Activated naive CD4-positive, alpha-beta T cell treated with anti-CD3 and anti-CD28 coated beads, Interleukin-2, amount 50 U/mL, for 16 hours (primary cell): ENCODE results near the gene FOS.
A peak's percentile ranks its signal among the peaks of the same experiment; 100 is the strongest.
"Not testable (repeated sequence)": the region's sequence is repeated elsewhere in the genome, so short reads cannot be mapped to it uniquely, and the experiment has no call there.

Experiments
- DNase-seq: peaks from one replicate; pipeline ENCODE4 v3.0.0-alpha.2; 2020

FOS gene

DNA sequence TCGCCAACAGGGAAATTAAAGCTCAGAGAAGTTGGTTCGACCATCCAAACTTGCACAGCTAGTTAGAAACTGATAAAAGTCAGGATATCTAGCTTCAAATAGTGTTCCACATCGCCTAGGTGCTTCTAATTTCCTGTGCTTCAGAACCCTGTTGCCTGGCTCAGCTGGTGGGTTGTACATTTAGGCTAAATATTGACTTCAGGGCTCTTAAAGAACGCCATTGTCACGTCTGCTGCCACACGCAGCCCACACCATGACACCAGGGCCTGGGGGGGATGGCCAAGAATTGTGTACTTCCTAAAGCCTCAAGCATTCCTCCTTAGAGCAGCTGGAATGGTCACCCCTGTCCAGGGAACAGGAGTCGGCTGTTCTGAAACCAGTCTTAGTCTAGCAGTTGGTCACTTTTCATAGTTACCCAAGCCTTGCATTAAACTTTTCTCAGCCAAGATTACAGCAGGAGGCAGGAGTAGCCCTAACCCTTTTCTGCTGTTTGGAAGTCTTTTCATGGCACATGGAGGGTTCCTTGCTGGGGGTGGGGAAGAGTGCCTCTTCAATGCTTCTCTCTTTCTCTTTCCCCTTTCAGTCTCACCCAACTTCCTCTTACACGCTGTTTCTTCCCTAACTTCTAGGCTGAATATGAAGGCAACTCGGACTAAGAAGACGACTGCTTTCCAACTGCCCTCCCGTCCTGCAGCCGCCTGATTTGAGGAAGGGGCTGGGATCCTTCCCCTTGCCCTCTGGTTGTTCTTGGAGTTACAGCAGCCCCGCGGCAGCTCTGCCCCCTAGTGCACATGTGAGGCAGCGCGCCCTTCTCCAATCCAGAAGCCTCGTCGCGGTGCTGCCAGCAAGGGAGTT is 17.1 kb downstream of the FOS start:
- DNase-seq = peak; percentile 79

DNA sequence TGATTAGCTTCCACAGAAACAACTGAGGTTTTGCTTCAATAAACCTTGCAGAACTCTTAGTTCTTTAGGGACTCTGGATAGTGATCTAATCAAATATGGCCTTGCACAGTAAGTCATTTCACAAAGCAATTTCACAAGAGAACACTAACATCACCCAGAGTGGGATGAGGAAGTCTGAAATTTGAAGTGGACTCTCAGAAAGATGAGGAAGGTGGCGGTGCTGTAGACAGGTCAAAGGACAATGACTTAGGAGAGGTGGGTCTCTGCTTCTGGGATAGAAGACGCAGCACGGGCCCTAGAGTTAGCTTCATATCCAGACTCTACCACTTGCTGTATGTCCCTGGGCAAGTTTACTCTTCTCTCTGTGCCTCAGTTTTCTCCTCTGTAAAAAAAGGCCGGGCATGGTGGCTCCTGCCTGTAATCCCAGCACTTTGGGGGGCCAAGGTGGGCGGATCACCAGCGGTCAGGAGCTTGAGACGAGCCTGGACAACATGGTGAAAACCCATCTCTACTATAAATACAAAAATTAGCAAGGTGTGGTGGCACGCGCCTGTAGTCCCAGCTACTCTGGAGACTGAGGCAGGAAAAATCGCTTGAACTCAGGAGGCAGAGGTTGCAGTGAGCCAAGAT is 18.9 kb downstream of the FOS start:
- no peak for DNase-seq

DNA sequence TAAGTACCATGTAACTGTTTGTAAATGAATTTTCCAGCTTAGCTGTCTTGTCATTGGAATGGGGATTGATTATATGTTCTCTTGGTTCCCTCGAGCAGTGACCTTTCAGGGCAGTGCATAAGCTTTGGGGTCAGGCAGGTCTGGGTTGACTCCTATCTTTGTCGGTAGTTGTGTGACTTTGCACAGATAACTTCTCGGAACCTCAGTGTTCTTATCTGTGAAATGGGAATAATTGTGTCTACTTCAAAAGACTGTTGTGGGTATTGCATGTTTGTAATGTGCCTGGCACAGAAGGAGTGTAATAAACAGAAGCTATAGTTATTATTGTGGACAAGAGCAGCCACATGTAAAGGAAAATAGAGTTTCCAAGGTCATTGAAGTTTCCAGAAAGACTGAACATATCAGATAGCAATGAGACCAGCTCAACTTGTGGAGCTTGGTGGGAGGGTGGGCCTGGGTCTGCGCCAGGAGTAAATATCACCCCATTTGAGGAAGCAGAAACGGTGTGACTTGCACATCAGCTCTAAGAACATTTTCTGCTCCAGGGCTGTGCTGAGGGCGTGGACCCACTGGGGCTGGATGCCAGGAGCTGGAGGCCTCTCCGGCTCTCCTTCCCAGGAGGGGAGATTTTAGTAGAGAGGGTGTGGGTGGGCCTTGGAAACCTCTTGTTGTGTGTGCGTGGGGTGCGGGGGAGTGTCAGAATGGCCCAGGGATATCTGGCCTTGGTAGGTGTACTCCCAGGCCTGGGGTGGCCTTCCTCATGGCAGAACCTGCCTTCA is 19.7 kb downstream of the FOS start:
- no peak for DNase-seq

DNA sequence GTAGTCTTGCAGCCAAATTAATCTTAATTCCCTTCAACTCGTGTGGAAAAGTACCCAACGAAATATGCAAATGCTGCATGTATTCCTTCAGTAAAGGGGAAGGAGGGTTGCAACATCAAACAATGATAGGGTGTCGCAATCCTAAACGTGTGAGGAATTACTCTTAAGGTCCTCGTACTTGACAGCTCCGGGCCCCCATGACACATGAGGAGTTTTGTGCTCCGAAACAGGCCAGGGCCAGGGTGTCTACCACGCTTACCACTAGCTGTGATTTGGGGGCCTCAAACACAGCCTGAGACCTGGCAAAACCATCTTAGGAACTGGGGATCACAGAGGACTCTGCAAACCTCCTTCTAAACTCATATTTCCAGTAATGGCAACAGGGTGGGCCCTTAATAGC is 20.4 kb downstream of the FOS start:
- no peak for DNase-seq

DNA sequence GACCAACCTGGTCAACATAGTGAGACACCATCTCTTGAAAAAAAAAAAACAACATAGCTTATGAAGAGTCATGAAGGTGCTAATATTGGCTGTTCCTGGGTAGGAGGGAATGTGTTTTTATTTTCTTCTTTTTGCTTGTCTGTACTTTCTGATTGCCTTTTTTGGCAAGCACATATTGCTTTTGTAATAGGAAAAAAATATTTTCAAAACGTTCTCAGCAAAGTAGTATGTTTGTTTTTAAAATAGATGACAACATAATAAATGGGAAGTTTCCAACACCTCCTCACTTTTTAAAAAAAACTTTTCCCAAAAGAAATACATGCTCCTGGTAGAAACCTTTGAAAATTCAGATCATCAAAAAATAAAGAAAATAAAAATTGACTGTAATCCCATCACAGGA is 20.9 kb downstream of the FOS start:
- no peak for DNase-seq

DNA sequence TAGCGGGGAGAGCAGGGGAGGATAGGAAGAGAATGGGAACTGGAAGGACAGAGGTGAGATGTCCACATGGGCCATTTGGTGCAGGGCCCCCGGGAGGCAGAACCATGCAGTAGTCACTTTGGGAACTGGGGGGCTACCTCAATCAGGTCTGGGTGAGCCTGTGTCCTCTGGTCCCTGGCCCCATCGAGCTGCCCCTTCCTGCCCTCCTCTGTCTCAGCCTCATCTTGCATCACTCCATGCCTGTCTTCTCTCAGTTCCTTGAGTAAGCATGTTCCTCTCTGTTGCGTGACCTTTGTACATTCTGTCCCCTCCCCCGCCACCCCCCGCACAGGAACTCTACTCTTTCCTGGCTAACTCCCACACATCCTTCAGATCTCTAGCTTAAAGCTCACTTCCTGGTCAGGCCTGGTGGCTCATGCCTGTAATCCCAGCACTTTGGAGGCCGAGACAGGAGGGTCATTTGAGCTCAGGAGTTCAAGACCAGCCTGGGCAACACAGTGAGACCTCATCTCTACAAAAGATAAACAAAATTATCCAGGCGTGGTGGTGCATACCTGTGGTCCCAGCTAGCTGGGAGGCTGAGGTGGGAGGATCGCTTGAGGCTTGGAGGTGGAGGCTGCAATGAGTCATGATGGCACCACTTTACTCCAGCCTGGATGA is 23.2 kb downstream of the FOS start:
- DNase-seq = peak; percentile 33

DNA sequence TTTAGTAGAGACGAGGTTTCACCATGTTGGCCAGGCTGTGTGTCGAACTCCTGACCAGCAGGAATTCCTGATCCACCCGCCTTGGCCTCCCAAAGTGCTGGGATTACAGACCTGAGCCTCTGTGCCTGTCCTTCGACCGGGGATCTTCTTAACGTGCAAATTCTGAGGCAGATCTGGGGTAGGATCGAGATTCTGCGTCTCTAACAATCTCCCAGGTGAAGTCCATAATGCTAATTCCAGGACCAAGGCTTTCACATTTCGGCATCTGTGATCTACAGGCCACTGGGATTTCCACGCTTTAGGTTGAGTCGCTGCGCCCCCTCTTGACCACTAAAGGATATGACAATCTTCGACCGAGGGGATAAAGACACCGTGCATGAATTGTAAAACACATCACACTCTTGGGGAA is 24.8 kb downstream of the FOS start:
- DNase-seq = peak; percentile 58

DNA sequence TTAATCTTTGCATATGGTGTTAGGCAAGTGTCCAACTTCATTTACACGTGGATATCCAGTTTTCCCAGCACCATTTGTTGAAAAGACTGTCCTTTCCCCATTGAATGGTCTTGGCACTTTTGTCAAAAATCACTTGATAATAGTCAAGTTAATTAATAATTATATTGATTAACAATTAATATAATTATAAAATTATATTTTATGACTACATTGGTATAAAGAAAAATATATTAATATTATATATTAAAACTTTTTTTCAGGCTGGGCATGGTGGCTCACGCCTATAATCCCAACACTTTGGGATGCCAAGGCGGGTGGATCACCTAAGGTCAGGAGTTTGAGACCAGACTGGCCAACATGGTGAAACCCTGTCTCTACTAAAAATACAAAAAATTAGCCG is 27.8 kb downstream of the FOS start:
- not testable (repeated sequence) for DNase-seq

DNA sequence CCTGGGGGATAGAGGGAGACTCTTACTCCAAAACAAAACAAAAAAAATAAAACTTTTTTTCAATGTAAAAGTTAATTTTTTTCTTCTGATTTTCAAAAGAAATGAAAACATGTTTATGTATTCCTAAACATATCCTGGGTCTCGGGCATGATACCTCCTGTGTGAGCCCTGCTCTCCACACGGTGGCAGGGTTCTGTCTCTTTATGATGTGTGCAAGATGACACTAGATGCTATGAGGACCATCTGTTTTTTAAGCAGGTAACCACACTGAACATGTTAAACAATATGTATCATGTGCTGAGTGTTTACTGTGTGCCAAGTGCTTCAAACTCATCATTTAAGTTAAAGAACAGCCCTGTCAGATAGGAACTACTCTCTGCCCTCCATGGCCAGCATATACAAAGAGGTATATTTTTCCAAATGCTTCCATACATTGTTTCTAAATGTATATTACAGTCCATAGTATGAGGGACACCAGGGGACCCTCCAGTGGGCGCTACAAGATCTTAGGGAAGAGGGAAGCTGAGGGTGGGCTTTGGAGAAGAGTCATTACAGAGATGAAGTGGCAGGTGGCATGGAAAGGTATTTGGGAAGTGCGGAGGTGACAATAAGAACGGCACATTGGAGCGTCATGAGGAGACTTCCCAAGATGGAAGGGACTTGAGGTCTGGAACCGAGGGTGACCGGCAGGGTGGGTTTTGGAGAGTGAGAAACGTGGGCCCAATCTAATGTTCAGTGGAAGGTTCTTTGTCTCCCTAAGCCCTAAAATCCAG is 28.5 kb downstream of the FOS start:
- DNase-seq = no peak

DNA sequence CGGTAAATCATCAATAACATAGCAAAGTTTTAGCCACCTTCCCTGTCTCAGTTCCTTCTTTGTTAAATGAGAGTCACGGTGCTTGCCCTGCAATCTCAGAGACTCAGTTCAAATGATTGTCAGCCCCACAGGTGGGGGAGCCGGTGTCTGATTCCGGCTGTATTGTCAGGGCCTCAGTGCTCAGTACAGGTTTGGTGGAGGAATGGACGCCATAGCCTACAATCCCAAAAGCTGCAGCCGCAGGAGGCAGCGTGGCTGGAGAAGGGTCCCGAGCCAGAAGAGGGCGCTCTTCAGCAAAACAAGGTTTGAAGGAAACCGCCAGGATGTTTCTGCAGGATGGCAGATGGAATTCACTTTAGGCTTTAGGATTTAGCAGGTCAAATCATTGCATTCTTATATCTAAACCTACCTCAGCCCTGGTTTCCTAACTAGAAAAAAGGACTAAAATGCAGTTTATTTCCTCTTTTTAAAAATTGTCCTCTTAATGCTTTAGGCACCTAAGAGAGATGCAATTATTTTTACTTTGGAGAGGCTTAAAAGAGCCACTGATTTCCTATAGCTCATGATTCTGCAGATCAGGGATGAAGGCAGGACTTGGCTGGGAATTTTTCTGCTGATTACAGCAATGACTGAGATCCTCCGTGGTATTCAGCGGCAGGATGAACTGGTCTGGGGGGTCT is 29.2 kb downstream of the FOS start:
- DNase-seq = peak; percentile 73

DNA sequence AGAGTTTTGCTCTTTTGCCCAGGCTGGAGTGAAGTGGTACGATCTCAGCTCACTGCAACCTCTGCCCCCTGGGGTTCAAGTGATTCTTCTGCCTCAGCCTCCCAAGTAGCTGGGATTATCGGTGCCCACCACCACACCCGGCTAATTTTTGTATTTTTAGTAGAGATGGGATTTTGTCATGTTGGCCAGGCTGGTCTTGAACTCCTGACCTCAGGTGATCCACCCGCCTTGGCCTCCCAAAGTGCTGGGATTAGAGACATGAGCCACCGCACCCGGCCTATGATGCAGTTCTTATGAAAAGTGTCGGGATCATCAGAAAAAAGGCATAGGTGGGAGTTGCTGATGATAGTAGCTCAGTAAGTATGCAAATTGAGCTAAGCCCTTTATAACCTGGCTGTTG is 30.4 kb downstream of the FOS start:
- DNase-seq = not testable (repeated sequence)

DNA sequence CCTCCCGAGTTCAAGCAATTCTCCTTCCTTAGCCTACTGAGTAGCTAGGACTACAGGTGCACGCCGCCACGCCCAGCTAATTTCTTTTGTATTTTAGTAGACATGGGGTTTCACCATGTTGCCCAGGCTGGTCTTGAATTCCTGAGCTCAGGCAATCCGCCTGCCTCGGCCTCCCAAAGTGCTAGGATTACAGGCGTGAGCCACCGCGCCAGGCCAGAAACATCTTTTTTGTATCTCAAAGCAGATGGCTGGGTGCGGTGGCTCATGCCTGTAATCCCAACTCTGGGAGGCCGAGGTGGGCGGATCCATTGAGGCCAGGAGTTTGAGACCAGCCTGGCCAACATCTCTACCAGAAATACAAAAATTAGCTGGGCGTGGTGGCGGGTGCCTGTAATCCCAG is 30.9 kb downstream of the FOS start:
- DNase-seq = not testable (repeated sequence)

DNA sequence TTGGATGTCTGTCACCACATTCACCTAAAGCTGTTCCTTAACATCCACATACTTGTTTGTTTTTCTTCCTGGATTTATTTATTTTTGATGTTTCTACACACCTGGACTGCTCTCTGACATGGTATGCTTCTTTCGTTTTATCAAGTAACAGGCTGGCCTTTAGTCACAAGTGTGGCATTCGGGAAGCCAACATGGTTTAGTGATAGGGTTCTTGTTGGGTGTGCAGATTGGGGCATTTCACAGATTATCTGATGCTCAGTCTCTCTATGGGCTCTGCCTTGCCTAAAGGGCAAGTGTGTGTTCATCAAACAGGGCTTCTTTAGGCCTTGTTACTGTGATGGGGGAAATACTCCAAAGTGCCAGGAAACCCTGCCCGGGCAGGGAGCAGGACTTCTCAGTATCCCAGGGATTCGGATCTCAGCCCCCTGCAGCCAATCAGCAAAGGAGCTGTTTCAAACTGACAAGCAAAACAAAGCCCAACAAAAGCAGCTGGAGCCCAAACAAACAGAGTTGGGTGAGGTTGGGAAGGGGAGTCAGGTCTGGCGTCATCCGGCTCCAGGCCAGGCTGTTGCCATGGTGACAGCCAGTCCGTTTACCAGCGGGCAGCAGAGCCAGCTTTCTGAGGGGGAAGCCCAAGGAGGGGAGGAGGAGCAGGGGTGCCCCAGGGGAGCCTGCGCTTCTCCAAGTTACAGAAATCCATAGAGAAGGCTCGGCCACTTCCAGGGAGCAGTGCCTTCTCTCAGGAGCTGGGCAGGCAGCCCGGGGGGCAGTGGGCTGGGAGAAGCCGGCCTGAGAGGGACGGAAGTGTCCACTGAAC is 31.9 kb downstream of the FOS start:
- no peak for DNase-seq

DNA sequence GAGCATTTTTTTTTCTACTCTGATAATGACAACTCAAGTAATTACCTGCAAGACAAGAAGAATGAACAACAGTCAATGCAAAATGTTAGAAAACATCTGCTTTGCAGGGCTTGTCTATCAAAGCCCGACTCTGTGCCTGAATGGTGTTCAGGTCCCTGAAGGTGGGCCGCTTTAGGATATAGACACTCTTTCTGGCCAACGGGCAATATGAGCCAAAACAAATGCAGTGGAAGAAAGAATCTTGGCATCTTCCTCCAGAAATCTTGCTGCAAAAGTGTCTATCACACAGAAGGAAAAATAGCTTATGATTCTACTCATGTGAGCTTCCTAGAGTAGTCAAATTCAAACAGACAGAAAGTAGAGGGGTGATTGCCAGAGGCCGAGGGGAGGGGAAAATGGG is 32.7 kb downstream of the FOS start:
- DNase-seq = no peak

DNA sequence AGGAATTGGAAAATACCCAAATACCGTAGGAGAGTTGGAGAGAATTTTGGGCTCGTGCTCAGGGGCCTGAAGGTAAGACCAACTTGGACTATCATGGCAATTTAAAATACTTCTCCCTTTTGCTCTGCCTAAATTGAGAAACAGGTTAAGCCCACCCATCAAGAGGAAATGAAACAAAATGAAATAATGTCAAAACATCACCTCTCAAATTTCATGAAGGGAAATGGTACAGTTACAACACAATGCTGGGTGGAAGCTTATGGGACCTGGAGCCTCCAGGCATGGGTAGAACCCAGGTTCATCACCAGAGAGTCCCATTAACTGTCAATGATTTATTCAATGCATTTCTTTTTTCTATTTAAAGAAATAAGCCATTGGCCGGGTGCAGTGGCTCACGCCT is 33.7 kb downstream of the FOS start:
- DNase-seq = no peak

DNA sequence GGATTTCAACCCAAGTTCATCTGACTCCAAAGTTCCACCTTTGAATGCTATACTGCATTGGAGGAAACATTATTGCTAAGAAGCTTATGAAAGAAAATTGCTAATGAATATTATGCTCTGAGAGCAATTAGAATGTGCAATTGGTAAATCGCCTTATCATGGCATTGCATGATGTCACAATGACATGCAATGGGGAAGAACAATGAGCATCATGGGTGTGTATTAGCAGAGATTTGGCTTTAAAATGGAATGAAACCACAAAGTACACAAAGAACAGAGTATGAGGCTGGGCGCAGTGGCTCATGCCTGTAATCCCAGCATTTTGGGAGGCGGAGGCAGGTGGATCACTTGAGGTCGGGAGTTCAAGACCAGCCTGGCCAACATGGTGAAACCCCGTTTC is 34.7 kb downstream of the FOS start:
- DNase-seq = no peak

DNA sequence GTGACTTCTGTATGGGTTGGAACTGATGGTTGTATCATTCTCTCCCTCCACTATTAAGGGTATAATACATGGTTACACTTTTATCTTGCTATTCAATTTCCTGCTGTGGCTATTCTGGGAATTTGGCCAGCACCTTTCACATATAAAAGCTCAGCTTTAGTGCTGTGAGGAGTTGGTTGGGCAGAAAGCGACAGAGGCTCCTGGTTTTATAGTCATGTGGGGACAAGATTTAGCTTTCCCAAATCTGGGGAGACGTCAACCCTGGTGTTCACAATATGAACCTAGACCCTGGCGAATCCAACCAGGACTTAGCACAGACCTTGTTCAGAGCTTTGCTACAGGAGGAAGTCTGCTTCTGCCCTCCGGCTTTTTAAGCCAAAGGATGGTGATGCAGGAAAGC is 36.5 kb downstream of the FOS start:
- DNase-seq = no peak

DNA sequence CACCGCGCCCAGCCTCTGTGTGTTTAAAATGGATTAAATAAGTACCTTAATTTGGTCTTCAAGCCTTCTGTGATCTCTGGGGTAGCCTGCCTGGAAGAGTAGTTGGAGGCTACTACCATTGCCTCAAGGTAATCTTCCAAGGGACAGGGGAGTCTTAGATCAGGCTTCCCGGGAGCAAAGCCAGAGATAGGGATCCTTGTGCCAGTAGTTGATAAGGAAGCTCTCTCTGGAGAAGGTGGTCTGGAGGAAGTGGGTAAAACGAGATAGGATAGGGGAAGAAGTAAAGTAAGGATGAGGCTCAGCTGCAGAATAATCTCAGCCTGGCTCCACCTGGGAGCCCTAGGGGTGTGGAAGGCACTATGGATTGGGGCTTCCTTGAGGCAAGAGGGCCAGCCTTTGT is 38.5 kb downstream of the FOS start:
- no peak for DNase-seq

DNA sequence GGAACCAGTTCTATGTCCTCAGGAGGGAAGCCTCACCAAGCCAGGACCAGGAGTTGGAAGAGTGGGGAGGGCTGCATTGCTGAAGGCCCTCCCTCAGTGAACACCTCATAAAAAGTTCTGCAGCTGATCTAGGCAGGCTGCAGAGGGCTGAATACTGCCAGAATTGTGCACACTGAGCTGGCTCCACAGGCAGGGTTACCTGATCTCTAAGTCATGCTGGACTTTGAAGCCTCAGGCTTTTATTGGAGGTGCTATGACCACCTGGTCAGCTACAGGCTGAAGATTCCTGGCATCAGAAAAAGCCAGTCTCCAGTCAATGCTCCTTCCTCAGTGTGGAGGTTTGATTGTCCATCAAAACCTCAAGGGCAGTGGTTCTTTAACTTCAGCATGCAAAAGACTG is 39.7 kb downstream of the FOS start:
- DNase-seq = no peak

DNA sequence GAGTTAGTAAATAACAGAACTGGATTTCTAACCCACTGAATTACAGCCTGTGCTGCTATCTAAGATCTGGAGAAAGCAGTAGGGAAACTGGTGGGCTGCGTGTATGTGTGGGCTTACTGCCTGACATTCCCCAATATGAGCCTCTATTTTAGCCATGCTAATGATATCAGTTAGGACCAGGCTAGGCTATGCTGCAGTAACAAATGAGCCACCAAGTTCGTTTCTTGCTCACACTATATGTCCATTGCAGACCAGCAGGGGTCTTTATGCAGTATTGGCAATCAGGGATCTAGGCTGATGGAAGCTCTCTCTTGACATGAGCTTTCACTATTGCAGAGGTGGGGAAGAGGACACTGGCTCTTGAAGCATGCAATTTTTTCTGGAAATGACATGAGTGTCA is 40.4 kb downstream of the FOS start:
- DNase-seq = no peak

DNA sequence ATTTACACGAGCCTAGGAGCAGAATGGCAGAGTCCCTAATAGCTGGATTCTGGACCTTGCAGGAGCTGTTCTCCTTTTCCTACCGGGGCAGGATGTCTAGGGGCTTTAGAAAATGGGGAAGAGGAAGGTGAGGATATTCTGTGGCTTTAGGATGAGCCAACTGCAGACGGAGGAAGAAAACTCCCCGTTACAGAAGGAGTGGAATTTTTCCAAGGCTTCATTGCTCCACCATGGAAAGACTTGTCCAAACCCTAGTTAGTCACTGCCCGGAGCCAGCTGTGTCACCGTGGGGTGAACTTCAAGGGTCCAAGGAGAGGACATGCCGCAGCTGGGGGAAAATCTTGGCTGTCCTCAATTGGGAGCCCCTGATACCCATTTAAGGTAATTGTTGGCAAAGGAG is 41.6 kb downstream of the FOS start:
- DNase-seq = no peak
